Suppressor macrophage treated with lipopolysaccharide for 1 hour (primary cell): ENCODE measurements around the gene LASP1.

Source experiments
- DNase-seq, 3 donors: peaks; one replicate each; pipeline ENCODE4 v3.0.0-alpha.2; 2020 to 2022

Gene LASP1

DNA sequence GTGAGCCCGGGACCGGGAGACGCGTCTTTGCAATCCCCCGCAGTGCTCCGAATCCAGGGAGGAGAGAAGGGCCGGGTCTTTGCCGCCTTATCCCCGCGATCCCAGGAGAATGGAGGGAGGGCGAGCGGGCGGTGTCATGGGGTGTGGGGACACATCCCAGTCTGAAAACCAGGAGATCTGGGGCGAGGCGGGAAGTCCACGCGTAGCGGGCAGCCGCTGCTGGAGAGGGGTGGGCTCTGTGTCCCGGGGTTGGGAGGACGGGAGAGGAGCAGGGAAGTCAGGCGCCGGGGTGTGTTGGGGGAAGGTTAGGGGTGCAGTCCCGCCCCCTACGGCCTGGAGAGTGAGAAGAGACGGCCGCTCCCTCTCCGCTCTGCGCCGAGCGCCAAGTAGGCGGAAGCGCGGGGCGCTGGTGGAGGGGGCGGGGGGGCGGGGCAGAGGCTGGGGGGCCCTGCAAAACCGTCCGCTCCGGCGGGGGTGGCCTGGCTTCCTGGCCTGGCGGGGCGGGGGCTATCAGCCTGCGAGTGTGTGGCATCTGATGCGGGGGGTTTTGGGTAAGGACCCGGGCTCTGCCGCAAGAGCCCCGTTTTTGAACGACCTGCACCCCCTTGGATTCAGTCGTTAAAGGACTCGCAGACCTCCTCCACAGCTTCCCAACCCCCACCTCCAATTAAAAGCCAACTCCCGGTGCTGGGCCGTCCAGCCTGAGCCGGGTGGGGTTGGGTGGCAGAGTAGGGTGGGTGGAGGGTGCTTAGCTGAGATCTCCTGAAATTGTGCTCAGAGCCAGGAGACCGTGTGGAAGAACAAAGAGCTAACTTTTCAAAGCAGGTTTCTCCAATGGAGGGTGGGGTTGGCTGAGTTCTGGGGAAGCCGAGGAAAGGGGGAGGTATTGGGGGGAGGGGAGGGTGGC lies 654 bp downstream of the LASP1 start:
- peak; percentile 56 to 75 (median 64) for DNase-seq

DNA sequence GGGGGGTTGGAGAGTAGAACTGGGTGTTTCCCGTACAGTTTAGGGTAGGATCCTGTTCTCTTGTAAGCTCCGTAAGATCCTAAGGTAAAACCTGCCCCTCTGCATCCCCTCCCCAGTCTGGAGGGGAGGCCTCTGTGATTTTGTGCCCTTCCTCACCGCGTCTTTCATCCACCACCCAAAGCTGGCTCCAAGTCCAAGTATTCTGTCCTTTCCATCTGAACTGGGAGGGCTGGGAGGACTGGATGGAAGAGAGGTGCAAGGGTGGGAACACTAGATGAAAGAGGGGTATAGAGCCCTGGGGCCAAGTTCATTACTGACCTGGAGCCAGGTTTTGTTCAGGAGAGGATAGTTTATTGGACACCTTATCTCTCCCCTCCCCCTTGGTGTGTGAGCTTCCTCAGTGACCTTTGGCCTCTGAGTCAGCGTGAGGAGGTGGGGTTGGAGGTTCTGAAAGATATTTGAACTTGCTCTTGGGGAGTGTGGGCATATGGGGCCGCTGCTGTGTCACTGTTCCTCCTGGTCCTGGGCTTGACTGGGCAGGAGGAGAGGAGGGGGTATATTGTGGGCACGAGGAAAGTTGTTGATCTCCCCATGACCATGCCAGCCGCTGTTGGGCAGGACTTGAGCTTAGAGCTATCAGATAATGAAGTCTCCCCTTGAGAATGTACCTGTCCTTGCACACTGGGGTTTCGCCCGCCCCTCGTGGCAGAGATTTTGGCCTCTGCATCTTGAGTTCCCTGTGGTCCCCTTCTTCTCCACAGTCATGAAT lies 1.6 kb downstream of the LASP1 start:
- peak; percentile 90 to 91 (median 91) for DNase-seq

DNA sequence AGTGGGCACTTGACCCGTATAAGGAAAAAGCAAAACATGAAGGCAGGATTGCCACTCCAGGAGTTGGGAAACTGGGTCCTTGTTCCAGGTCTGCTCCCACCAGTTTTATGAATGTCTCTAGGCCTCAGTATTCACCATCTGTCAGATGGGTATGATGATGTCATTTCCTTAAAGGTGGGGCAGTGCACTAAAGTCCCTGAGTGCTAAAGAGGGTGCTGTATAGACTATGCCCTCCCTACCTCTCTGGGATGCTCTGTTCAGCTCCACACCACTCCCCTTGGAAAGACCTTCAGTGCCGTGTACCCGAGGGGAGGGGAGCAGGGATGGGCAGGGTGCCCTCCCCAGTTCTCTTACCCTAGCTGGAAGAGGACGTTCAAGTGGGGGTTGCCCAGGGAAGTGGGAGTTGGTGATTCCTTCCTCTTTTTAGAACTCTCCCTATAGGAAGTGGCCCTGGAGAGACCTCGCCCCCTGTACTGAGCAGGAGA lies 2.2 kb downstream of the LASP1 start:
- DNase-seq: peak; percentile 77 to 84 (median 82)

DNA sequence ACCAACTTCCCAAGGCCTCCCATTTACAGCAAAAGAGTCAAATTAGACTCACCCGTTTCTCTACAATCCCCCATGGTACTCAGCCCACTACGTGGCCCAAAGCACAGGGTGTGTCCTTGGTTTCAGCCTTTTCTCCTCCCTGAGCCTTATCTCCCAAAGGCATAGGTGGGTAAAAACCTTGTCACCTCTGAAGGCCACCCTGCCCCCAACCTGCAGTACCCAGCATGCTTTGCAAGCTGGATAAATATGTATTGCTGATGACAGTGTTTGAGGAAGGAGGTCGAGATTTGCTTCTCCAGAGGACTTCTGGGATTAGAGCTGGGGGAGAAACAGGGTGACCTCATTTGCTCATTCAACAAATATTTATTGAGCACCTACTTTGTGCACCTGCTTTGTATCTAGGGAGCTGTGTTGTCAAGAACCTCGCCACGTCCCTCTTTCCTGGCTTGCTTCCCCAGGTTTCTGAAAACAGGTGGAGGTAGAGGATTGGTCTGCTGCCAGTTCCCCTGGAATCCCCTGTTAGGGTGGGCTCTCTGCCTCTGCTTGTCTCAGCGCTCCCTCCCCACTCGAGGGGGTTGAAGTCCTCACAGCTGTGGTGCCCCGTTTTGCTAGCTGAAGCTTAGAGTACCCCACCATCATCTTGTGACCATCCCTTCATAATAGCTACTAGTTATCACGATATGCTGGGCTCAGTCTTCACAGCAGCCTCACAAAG lies 3.0 kb downstream of the LASP1 start:
- DNase-seq: no peak

DNA sequence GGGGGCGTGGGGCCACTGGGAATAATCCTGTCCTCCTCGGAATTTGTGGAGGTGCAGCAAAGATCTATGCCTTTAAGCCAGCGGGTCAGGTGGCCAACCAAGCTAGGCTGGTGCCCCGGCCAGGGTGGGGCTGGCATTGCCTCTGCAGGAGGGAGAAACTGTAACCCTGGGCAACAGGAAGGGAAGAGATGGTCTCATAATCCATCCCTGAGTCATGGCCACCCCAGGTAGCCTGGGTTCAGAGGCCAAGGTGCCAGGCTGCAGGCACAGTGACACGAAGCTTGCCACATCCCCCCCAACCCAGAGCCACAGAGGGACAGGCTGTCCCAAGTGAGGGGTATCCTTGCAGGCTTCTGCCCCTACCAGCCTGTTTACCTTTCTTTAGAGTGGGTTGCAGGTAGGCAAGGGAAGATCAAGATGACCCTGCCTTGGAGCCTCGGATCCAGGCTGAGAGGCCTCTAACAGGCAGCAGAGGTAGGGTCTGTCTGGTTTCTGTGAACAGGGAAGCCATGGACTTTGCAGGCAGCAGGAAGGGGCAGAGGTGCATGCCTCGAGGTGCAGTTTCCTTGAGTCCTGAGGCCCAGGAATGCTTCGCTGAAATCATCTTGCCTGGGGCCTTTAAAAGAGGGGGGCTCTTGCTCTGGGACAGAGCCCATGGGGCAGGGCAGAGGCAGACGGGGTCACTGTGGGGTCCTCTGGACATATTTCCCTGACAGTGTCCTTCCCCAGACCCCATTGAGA lies 4.0 kb downstream of the LASP1 start:
- no peak for DNase-seq

DNA sequence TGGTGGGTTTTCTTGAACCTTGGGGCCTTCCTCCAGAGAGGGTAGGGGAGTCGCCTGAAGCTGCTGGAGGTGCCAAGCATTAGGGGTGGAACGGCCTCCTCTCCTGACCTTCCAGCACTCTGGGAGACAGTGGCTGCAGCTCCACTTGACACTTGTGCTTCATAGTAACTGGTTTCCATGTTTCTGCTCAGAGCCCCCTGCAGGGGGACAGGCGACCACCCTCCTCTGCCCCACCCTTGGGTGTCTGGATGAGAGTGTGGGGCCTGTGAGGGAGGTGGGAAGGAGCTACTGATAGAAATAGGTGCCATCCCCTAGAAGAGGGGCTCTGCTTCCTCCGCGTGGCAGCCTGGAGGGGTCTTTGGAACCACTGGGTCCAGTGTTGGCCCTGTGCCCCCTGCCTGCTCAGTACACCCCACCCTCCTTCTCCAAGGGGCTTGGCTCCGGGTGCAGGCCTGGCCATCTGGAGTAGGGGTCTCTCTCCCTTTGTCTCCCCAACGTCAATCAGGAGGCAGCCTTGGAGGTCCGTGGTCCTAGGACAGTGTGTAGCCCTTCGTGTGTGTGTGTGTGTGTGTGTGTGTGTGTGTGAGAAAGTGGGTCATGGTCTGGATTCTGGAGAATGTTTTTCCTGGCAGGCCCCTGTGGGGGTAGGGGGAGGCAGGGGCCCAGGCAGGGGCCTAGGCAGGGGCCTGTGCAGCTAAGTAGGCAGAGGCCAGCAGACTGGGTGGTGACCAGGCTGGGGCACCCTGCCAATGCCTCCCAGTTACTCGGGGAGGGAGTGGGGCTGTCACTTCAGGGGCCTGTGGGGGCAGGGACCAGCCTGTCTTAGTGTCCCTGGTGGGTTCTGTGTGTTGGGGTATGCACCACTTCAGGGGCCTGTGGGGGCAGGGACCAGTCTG lies 4.9 kb downstream of the LASP1 start:
- no peak for DNase-seq

DNA sequence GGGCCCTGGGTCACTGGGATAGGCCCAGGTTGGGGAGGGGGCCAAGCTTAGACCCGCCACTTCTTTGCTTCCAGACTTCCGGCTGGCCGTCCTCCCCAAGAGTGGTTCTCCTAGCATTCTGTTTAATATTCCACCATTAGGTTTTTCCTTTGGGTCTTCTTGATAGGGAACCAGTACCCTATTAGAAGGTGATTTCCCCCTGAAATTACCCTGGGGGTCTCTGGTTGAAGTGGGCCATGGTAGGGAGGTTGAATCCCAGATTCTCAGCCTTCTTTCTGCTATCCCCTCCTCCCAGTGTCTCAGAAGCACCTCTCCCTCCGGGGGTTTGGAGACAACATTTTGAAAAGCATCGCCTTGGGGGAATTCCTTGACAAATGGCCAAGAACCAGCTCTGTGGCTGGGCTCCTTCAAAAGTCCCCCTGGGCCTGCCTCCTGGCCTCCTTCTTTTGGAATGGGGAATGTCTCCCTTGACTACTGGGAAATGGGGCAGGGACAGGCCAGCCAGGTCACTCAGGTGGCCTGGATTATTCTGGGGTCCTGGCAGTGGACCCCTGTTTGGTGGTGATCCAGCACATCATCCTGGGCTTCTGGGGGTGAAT lies 5.7 kb downstream of the LASP1 start:
- DNase-seq: no peak

DNA sequence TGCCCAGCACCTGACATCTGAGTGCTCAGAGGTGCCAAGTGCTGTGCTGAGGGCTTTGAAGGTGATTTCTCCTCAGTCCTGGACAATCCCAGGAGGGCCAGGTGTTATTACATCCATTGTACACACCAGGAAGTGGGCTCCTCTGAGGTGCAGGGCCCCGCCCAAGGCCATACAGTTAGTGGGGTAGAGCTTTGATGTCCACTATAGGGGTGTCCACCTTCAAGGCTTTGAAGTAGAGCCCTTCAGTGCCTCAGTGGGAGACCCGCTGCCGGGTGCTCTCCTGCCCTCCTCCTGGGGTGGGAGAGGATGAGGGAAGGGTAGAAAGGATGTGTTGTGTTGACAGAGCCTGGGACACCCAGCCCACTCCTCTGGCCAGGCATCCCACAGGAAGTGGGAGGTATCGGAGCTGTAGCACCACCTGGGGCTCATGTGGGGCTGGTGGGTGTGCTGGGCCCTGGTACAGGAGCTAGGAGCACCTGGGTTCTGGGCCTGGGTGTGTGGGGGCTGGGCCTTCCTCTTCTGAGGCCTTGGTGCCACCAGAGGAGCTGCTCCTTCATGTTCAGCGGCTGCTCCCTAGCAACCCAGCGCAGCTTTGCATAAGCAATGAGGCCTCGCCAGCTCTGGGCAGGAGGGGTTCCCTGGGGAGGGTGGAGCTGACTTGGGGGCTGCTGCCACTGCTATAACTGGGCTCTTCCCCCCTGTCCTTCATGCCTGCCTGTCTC lies 7.4 kb downstream of the LASP1 start:
- no peak for DNase-seq

DNA sequence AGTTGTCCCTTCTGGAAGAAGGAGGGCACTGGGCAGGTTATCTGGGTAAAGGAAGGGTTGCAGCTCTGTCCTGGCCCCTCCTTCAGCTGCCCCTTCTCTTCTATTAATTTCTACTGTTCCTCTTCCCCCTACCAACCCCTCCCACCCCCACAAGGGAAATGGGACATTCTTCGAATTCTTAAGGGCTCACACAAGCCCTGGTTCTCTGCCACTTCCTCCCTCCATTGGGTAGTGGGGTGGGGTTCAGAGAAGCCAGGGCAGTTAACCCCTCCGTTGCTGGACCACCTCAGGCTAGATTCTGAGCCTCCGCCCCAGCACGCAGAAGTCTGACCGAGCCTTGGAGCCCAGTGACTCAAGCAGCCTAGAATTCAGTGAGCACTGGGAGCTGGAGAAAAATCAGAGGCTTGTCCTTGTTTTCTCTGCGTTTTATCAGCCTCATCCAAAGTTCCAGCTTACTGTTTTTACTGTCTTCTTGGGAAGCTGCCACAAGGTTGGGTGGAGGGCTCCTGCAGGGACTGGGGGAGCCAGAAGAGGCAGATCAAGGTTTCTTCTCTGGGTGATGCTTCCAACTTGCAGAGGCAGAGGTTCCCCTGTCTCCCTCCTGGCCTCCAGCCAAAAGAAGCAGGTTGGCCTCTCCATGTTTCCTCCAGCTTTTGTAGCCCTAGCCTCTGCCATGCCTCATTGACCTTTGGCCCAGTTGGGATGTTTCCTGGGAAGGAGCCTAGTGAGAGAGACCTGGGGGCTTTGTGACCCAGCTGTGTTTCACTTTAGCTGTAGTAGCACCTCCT lies 10.2 kb downstream of the LASP1 start:
- DNase-seq: peak in 2 of 3 donors; percentile 15 to 34

DNA sequence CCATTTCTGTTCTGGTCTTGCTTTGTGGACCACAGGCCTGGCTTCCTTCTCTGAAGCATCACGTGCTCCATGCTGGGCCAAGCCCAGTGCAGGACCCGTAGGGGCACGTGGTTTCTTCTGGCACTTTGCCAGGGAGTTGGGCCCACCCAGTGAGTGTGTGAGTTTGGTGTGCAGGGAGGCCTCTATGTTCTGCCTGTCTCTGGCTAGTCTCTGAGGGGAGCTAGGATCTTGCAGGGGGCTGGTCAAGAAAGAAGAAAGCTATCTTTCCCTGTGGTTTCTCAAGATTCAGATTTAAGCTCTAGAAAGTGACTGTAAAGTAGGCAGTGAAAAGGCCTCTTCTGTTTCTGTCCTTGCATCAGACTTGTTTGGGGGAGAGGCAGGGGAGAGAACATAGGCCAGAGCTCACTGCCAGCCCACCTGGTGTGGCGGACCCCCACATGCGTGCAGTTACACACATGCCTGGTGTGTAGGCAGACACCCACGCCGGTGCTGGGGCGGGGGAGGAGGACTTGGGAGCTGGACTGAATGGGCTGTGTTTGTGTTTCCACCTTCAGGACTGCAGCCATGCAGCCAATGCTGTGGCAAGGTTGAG lies 11.8 kb downstream of the LASP1 start:
- peak in 2 of 3 donors; percentile 48 to 51 for DNase-seq

DNA sequence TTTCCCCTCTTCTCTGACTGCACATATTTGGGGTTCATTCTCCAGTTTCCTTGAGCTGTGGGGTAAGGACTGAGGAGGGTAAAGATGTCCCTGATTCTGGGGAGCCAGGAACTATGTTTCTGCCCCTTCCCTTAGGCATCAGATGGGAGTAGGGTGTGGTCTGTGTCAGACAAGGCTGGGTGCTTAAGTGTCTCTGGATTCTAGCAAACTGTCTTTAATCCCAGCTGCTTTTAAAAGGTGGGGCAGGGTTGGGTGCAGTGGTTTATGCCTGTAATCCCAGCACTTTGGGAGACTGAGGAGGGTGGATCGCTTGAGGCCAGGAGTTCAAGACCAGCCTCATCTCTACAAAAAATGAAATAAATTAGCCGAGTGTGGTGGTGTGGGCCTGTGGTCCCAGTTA lies 13.0 kb downstream of the LASP1 start:
- no peak for DNase-seq

DNA sequence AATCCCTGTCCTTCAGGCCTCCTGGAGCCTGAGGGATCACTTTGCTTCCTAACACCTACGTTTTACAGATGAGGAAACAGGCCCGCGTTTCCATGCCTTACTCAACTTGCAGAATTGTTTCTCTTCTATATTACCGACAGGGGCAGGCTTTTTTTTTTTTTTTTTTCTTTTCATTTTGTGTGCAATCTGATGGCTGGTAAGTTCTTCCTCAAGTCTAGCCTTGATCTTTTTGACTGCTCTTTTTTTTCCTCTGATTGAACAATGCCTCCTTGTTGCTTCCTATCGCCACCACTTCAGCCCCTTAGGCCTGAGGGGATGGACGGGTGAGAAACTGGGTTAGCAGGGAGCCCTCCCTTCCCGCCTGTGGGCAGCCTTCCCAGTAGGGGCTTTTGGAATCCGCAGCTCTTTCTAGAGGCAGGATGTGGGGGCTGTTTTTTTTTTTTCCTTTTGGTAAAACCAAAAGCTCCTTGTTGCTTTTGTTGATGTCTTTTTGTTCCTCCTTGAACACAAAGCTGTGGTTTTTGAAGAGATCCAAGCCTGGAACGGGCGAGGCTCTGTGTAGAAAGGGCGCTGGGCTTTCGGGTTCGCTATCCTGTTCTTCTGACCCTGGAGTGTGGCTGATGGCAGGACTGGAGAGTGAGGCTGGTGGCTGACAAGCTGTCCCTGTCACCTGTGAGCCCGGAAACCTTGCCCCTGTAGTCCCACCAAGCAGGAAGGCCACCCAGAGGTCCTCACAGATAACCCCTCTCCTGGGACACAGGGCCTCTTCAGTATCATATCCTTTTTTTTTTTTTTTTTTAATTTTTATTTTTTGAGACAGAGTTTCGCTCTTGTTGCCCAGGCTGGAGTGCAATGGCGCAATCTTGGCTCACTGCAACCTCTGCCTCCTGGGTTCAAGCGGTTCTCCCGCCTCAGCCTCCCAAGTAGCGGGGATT lies 14.0 kb downstream of the LASP1 start:
- DNase-seq: peak; percentile 66 to 77 (median 75)

DNA sequence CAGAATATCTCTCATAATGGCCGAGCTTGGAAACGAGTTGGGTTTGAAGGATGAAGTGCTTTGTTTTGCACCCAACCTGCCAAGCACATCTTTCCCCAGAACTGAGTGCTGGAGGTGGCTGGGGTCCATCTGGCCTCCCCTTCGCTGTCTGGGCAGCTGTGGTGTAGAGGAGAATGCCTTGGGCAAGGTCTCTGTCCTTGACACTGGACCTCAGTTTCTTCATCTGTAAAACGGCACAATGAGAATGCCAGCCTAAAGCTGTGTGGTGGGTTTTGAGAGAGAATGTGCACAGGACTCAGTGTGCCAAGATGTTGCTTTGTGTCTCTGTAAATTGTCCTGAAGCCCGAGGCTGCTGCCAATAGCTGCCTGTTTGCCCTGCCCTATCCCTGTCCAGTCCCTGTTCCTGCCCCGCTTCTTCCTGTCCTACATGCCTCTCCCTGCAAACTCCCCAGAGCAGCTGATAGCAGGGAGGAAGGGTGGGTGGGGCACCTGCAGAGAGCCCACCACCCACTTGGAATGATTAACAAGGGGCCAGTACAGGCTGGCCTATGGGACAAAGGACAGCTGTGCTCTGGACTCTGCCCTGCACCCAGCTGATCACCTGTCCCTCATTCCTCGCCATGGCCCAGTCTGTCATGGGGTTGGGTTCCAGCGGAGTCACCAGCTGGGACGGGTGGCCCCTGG lies 15.3 kb downstream of the LASP1 start:
- no peak for DNase-seq

DNA sequence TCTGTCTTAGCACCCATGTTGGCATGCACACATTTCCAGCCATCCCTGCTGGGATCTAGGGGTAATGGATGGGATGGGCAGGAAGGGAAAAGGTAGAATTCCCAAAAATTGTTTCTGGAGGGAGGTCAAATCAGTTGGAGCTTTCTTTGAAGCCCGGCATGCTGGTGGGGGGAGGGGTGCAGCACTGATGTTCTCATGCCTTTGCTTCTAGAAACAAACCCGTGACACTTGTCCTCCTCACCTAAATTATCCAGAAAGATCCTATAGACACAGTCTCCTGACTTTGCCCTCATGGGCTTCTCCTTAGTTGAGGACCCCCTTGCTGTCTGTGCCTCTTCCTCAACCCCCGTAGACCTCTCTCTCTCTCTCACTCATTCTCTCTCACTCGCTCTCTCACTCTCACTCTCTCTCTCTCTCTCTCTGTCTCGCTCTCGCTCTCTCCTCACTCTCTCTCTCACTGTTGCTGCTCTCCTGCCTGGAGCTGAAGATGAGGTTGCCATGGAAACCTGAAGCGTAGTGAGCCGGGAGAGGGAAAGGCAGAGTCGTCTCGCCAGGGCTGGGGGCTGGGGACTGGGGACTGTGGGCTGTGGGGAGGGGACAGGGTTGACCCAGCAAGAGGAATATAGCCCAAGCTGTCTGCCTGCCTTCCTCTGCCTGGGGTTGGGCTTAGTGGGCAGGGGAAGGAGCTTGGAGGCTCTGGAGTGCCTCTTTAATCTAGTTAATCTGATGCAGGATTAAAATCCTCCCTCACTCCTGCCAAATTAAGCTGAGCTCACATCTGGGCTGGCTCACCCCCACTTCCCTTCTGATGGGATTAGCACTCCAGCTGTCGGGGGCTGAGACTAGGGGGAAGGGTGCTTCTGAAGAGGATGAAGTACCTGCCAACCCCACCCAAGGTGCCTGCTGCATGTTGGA lies 16.1 kb downstream of the LASP1 start:
- no peak for DNase-seq

DNA sequence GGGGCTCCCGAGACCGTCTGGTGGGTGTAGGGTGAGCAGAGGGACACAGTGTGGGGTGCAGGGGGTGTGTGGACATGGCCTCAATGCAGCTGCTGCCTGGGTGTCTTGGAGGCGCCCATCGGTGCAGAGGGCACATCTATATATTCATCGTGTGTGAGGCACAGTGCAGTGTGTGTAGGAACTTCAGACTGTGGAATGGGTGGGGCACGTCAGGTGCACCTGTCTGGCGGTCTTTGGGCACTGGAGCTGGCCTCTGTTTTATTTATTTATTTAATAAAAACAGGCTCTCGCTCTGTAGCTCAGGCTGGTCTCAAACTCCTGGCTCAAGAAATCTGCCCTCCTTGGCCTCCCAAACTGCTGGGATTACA lies 16.8 kb downstream of the LASP1 start:
- no peak for DNase-seq

DNA sequence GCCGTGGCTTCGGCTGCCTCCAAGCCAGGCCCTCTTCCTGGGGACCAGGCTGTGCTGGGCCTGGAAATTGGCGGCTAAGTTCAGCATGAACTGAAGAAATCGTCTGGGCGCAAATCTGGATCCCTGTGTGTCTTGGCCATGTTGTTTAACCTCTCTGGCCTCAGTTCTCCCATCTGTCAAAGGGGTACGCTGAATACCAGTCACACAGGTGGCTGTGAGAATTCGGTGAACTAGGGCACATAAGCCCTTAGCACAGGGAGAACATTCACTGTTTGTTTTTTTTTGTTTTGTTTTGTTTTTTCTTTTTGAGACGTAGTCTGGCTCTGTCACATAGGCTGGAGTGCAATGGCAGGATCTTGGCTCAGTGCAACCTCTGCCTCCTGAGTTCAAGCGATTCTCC lies 19.0 kb downstream of the LASP1 start:
- no peak for DNase-seq
